H1 (cell line): ENCODE data around the gene GDAP1L1.

ENCODE experiments used
- CBX8 ChIP-seq: fragments of 300-800, 300-1000 bp; sonication (generic); IDR thresholded peaks from 2 replicates; pipeline ENCODE4 v1.7.1; 2016; ENCODE audit warnings: low read depth, low read length, borderline replicate concordance
- EZH2 ChIP-seq: fragments of 200-600 bp; sonication (generic); IDR thresholded peaks from 2 replicates; pipeline ENCODE4 v1.7.1; 2012; ENCODE audit warnings: low read depth, mild to moderate bottlenecking, moderate library complexity, low read length, inconsistent platforms; ENCODE audit not compliant: severe bottlenecking
- JUND ChIP-seq: IDR thresholded peaks from 2 replicates; pipeline ENCODE4 v1.6.1; 2011; ENCODE audit warnings: mild to moderate bottlenecking, improper control_type of control experiment, low read length
- NRF1 ChIP-seq: IDR thresholded peaks from 2 replicates; pipeline ENCODE4 v1.6.1; 2011; ENCODE audit warnings: mild to moderate bottlenecking, low read depth, low read length, improper control_type of control experiment
- POLR2AphosphoS5 ChIP-seq: IDR thresholded peaks from 2 replicates; pipeline ENCODE4 v1.6.1; 2011; ENCODE audit warnings: low read depth, low read length
- RNF2 ChIP-seq: fragments of 200-900, 300-1000 bp; sonication (generic); IDR thresholded peaks from 2 replicates; pipeline ENCODE4 v1.7.1; 2016; ENCODE audit warnings: borderline replicate concordance, low read depth, mild to moderate bottlenecking, antibody characterized with exemption, low read length; ENCODE audit not compliant: poor library complexity, severe bottlenecking; ENCODE audit errors: missing control alignments
- SIN3A ChIP-seq, 2 experiments: IDR thresholded peaks in 1 of 2; conservative IDR thresholded peaks in 1 of 2; 2 replicates each; pipeline ENCODE4 v1.6.1; 2011 to 2012; ENCODE audit warnings: low read length in 2 of 2, improper control_type of control experiment in 1 of 2, low read depth in 1 of 2, mild to moderate bottlenecking in 1 of 2
- TF ChIP-seq, protein P1 (sequence below), 3 experiments: IDR thresholded peaks; 1 replicate in 2 of 3; 2 replicates in 1 of 3; pipeline versions ENCODE4 v1.5.1 to v1.6.1; 2011; ENCODE audit warnings: low read length in 3 of 3, mild to moderate bottlenecking in 3 of 3, inconsistent platforms in 2 of 3, low read depth in 1 of 3, moderate library complexity in 1 of 3; ENCODE audit not compliant: insufficient read depth in 1 of 3; ENCODE audit errors: control extremely low read depth in 1 of 3

DNA sequence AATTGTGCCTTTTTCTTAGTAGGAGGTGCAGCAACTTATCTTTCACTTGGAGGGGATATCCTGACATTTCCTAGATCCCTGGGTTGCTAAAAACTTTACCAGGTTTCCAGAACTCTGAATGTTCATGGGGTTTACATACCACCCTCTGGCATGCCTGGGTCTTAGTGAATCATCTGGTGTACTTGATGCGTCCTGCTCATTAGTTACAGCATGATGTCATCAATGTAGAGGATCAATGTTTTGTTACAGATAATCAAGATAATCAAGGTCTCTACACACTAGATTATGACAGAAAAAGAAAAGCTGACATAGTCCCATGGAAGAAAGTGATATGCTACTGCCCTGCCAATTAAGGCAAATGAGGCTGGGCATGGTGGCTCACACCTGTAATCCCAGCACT is 36.9 kb downstream of the GDAP1L1 start:
- TF ChIP-seq POLR2AphosphoS5 (no peak), NRF1 (no peak), EZH2 (no peak), JUND (no peak), CBX8 (no peak), SIN3A (conservative IDR thresholded peaks at IDR 0.05 in 1 of 2, IDR thresholded peaks at IDR 0.05 in 1 of 2; ENCODE audit: low read depth in 1 of 2, low read length in 2 of 2) (no peak), RNF2 (no peak)
- TF ChIP-seq, protein P1, sequence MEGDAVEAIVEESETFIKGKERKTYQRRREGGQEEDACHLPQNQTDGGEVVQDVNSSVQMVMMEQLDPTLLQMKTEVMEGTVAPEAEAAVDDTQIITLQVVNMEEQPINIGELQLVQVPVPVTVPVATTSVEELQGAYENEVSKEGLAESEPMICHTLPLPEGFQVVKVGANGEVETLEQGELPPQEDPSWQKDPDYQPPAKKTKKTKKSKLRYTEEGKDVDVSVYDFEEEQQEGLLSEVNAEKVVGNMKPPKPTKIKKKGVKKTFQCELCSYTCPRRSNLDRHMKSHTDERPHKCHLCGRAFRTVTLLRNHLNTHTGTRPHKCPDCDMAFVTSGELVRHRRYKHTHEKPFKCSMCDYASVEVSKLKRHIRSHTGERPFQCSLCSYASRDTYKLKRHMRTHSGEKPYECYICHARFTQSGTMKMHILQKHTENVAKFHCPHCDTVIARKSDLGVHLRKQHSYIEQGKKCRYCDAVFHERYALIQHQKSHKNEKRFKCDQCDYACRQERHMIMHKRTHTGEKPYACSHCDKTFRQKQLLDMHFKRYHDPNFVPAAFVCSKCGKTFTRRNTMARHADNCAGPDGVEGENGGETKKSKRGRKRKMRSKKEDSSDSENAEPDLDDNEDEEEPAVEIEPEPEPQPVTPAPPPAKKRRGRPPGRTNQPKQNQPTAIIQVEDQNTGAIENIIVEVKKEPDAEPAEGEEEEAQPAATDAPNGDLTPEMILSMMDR (IDR thresholded peaks at IDR 0.05; ENCODE audit: control extremely low read depth in 1 of 3, insufficient read depth in 1 of 3, low read depth in 1 of 3, low read length in 3 of 3): no peak
